HG02885 (cell line): ENCODE measurements around the gene HOXB4.

ENCODE experiments used
- ATAC-seq: cut with Tn5 transposase; IDR thresholded peaks from one replicate; pipeline ENCODE4 v1.9.1; 2021; ENCODE audit warnings: mild to moderate bottlenecking; ENCODE audit not compliant: unreplicated experiment, poor library complexity

HOXB4 gene

DNA sequence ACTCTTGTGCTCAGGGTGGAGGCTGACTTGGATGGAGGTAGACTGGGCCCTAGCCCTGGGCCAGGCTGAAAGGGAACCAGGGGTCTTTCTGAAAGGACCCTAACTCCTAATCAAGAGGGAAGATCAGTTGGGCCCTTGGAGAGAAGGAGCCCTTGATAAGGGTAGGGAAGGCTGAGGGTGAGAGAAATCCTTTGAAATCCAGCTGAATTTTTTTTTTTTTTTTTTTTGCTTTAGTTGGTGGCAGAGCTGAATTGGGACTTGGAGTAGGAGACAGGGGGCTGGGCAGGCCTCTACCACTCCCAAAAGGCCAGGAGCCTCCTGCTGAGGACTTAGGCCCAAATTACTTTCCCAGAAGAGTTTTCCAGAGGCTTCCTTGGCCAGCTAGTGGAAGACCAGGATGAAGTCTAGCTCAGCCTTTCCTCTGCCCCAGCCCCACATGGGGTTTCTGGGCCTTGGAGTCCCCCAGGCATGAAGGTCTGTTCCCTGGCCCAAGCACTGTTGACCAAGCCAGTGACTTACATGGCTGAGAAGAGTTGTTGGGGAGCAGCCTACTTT lies 12.5 kb upstream of the HOXB4 start:
- no peak for ATAC-seq

- ATAC-seq = no peak
Observed at GRCh38 chr17:48589831-48590606, 11.9 kb upstream of the HOXB4 start, which contains the start of gene HOXB3. HOXB3 (minus strand) TSS chr17:48590241; CDS start chr17:48552474, 37,767 bp downstream.

GRCh38 chr17:48589060-48589830 lies 11.1 kb upstream of the HOXB4 start:
- no peak for ATAC-seq

GRCh38 chr17:48588528-48588927 lies 10.4 kb upstream of the HOXB4 start:
- ATAC-seq = no peak

- ATAC-seq = no peak
Observed at GRCh38 chr17:48588074-48588415, 9.9 kb upstream of the HOXB4 start.

DNA sequence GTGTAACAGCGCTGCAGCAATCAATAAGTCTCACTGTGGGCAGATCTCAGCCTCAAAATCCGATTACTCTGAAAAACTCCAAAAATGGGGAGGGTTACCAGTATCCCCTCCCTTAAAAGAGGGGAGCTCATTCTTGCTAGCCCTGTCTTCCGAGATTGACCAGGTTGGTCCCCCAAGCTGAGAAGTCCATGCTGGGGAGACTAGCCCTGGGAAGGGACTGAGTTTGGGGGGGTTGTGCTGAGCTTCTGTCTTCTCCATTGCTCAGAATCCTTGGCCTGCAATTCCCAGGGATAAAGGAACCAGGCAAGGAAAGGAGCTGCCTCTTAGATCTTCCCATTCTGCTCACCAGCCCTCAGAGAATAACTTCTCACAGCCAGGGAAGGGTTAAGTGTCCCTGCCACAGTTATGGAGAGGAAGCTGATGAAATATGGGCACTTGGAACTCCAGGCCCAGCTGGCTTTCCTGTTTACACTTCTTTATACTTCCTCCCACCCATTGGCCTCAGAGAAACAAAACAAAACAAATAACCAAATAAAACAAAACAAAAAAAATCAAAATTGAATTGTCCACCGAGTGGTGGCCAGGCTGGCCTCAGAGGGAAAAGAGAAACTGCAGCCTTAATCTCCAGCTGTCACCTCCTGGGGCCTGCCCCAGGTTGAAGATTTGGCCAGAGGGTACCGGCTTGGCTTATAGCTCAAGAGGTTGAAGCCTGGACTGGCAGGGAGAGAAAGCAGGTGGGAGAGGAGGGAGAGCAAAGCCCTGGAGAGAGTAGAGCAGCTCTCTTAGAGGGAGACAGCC lies 9.3 kb upstream of the HOXB4 start:
- no peak for ATAC-seq

DNA sequence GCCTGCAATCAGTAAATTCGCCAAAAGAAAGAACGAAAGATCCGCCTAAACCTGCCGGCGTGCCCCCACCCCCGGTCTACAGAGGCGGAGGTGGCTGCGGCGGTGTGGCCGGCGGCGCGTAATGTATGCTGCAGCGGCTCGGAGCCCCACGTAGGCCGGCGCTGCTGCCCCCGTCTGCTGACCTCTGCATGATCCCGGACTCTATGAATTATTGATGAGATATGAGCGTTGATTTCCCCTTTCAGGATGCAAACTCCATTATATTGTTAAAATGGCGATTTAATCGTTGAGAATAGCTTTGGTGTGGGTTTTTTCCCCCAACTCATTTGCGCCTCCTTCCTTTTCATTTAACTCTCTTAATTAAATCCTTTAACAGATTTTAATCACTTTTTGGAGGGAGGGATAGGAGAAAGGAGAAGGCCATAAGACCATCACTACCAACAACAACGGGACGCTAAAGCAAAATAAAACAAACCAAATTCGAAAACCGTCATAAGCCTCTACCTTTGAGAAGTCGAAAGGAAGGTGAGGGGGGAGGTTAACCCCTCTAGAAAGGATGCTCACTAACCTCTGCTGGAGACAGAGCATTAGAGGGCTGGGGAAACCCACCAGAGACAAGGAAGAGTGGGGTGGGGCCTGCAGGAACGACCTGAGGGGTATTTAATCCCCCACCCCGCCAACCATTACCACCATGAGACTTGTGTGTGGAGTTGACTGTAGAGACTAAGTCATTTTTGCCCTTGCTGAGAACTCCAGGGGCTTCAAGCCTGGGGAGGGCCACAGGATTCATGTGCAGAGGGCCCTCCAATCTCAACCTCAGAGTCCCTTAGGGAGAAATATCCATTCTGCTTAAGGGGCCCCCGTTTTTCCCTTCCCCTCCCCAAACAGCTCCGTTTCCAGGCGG lies 8.5 kb upstream of the HOXB4 start:
- no peak for ATAC-seq

DNA sequence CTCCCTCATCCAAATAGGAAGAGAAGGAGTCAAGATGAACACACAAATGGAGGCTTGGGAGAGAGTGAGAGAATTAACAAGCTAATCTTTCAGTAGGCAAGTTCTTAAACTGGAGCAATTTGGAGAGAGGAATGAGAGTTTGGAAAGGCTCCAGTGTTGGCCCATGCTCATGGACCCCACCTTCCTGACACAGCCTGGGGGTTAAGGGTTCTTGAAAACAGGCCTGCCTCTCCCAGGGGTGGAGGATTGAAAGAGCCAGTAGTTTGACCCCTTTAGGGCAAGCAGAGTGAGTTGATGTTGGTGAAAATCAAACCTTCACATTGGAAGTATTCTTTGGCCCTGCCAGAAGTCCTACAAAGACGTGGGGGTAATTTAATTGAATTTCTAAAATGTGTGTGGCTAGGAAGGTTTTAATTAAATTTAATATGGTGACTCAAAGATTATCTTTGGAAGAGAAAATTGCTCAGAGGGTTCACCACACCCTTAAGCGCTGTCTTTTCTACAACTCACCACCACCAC lies 6.1 kb upstream of the HOXB4 start:
- ATAC-seq = no peak

GRCh38 chr17:48583708-48584222 lies 5.6 kb upstream of the HOXB4 start:
- ATAC-seq = no peak

- ATAC-seq = no peak
Observed at GRCh38 chr17:48582750-48583069, 4.6 kb upstream of the HOXB4 start.

DNA sequence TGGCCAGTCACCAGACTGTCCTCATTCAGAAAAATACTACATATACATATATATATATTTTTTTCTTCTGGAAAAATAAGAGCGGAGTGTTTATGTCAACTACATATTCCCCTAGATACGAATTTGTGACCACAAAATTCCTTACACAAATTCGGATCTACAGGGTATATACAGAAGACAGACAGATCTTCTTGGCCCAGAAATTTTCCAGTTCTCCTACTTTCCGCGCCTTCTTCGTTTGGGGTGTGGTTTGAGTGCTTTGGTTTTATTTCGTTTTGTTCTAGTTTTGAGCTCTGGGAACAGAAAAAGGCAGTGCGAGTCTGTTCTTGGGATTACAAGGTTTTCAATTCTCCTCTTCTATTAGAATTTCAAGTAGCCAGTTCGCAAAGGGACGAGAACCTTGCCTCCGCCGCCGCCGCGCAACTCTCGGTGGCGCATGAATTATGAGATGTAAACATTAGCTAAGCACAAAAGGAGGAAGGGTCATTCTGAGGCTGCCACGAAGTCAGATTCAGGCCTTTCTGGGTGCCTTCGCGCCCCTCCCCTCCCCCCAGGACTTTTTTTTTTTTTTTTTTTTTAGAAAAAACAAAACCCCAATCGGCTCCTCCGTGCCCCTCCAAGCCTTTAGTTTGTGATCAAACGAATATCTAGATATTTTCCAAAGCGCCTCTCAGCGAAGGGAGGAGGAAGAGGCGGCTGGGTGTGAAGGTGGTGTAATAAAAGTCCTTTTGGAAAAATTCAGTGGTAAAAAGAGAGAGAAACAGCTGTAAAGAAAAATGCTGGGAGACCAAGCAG lies 1.8 kb upstream of the HOXB4 start:
- ATAC-seq = no peak

DNA sequence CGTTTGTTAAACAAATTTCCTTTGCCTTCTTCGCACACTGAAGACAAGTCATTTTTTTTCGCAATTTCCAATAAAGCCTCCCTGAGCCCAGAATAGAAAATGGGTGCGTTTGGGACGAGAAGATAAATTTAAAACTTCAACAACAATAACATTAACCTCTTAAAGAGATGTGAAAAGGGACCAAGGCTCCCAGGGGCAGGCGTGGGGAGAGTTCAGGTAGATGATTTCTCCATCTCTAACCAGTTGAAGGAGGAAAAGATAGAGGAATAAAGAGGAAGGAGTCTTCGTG lies 1.3 kb upstream of the HOXB4 start:
- ATAC-seq = no peak

DNA sequence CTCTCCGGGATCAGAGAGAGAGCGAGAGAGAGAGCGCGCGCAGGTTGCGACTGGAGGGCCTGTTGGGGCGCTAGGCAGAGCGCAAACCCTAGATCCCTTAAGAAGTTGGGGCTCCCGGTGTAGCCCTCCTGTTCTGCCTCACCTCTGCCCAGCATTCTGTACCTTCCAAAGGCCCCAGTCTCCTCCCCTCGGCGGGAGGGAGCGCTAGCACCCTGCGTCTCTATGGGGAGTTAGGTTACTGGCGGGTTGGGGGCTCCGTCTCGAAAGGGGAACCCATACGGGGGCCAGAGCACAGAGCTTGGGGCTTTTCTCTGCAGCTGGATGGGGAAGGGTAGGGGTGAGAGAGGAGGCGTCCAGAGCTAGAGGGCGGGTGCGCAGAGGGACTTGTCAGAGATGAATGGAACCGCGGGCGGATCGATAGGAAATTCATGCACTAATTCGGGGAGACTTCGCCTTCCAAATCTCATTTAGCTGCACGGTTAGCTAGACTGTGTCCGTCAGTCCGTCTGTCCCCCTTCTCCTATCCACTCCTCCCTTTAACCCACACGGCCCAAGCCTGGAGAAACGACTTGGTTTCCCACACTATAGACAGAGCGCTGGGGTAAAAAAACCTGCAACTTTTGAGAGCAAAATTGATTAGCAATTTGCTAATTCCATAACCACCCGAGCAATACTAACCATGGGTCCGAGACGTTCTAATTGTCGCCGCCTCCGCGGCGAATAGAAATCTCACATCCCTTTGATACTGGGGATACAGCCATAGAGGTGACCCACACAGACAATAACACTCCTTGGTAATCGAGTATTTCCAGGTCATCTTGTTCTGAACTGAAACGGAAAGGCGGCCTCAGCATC lies 693 bp upstream of the HOXB4 start:
- peak; percentile 47 for ATAC-seq

- no peak for ATAC-seq
Observed at GRCh38 chr17:48577330-48577945, 712 bp downstream of the HOXB4 start.

DNA sequence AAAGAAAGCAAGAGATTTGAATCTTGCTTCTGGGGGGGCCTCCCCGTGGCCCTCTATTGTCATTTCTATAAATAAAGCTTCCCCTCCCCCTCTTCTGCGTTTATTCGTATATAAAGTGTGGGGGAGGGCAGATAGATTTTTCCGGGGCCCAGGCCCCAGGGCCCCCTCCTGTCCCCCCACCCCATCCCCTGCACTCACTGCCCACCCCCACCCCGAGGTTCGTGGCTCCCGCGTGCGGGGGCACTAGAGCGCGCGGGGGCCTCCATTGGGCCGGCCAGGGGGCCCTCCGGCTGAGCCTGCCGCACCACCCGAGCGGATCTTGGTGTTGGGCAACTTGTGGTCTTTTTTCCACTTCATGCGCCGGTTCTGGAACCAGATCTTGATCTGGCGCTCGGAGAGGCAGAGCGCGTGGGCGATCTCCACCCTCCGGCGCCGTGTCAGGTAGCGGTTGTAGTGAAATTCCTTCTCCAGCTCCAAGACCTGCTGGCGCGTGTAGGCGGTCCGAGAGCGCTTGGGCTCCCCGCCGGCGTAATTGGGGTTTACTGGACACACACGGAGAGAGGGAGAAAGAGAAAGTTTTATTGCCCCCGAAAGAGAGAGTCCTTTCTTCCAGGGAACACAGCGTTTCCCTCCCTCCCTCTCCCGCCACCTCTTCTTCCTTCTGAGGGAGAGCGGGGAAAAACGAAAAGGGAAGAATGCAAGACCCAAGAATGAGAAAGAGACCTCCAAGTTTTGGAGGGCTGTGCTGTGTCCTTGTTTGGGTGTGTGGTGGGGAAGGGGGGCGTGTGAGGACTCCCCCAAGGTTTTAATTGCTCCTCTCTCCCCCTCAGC lies 1.5 kb downstream of the HOXB4 start:
- no peak for ATAC-seq

- no peak for ATAC-seq
Observed at GRCh38 chr17:48575673-48576478, 2.3 kb downstream of the HOXB4 start.
